ENCODE data around the gene EIF2AK3. TPM values are rescaled to one million over a fixed set of nuclear protein-coding genes. Genes with fewer than 3 reads are reported as not detected.
A peak's percentile ranks its signal among the peaks of the same experiment; 100 is the strongest.

Gene EIF2AK3
- total and polyA plus RNA-seq, 2 of the 13 experiments (the other 11 are each of a cell fraction or from before 2014, with no cell fraction given), result 10.3 to 30.6 TPM

GRCh38 chr2:88656690-88657089, 29.4 kb upstream of the EIF2AK3 start:
- ATAC-seq (peak; percentile 62), FAIRE-seq (no peak), DNase-seq (ENCODE audit: low spot score) (no peak)
- intact Hi-C loops (cut with micrococcal nuclease; ENCODE audit: unreplicated experiment) (no loop called here), in situ Hi-C loops (cut with HindIII; ENCODE audit: extremely low pct_ligation_motif_present, low pct_unique_long_range_greater_than_20kb) (no loop called here)
- no peaks in the 10 kb centered on the region for H3K9me3 ChIP-seq (ENCODE audit: low read length)
- H3K27me3 ChIP-seq (ENCODE audit: control insufficient read depth in 1 of 2, insufficient read depth in 2 of 2, low read length in 2 of 2), result no peaks in the 10 kb centered on the region
- 5% methylated on average over 3 of the region's 3 CpGs for WGBS (ENCODE audit: low lambda C conversion rate)
- H3K4me2 ChIP-seq (ENCODE audit: low read depth, low read length), result peak overlapping the region; percentile 50
- no peaks in the 10 kb centered on the region for H3K36me3 ChIP-seq (replicated peaks in 1 of 2; ENCODE audit: control insufficient read depth in 1 of 2, insufficient read depth in 2 of 2, low read length in 2 of 2)
- no peak overlapping the region for H3K27ac ChIP-seq (ENCODE audit: extremely low read length, insufficient read depth, low read length)
- CTCF ChIA-PET (ENCODE audit: low intra/inter-chr PET ratio, low total read pairs), result no interaction called here
- H3K4me1 ChIP-seq (ENCODE audit: insufficient read depth, low read length), result peaks cover 36% of the 10 kb centered on the region
- no peaks in the 10 kb centered on the region for H4K20me1 ChIP-seq (ENCODE audit: insufficient read depth, low read length)
- H2AFZ ChIP-seq (ENCODE audit: low read length), result no peak overlapping the region
- no peak overlapping the region for H3K9ac ChIP-seq (ENCODE audit: insufficient read depth, low read depth, low read length)
- no peaks in the 10 kb centered on the region for H3K79me2 ChIP-seq (ENCODE audit: insufficient read depth, low read length)
- POLR2A ChIA-PET, result interaction anchor here (1.3 to 1.5 kb wide), 2 partner anchors 9 to 29 kb away, joined by 3 read pairs; no protein-coding TSS in a partner anchor
- no peak overlapping the region for H3K4me3 ChIP-seq (replicated peaks in 1 of 3; ENCODE audit: insufficient read depth in 1 of 3, low read depth in 2 of 3, low read length in 3 of 3)
- BruUV-seq (replicated peaks), result no TSS peak
- TF ChIP-seq ATRX (CRISPR knock-in tag; IDR thresholded peaks at IDR 0.05; ENCODE audit: borderline replicate concordance) (no peak), ZNF501 (CRISPR knock-in tag; IDR thresholded peaks at IDR 0.05) (peak; percentile 54; the same call in 1 of the 2 replicates), ZNF543 (CRISPR knock-in tag; IDR thresholded peaks at IDR 0.05) (no peak), CBX5 (CRISPR knock-in tag; IDR thresholded peaks at IDR 0.05; ENCODE audit: borderline replicate concordance) (no peak), RFXAP (CRISPR knock-in tag; IDR thresholded peaks at IDR 0.05; ENCODE audit: borderline replicate concordance) (no peak), ZSCAN30 (CRISPR knock-in tag; IDR thresholded peaks at IDR 0.05) (no peak)

- H3K9ac ChIP-seq (ENCODE audit: insufficient read depth, low read depth, low read length), result no peak overlapping the region
- no TSS peak for BruUV-seq (replicated peaks)
- no peak for TF ChIP-seq GABPA (IDR thresholded peaks at IDR 0.05; ENCODE audit: low read depth, low read length)
- no peak for TF ChIP-seq GABPA (CRISPR knock-in tag; IDR thresholded peaks at IDR 0.05; ENCODE audit: low read depth)
- peak in 1 of 2 experiments; percentile 44; a peak in 1 of 4 replicates for TF ChIP-seq ATF4 (CRISPR knock-in tag; IDR thresholded peaks at IDR 0.05)
- peak; percentile 71; the same call in 1 of the 2 replicates for TF ChIP-seq CEBPB (IDR thresholded peaks at IDR 0.05; ENCODE audit: borderline replicate concordance, low read depth, low read length)
- no peaks in the 10 kb centered on the region for H3K27me3 ChIP-seq (ENCODE audit: control insufficient read depth in 1 of 2, insufficient read depth in 2 of 2, low read length in 2 of 2)
- DNase-seq (ENCODE audit: low spot score) (no peak), ATAC-seq (no peak), FAIRE-seq (no peak)
- H2AFZ ChIP-seq (ENCODE audit: low read length), result no peak overlapping the region
- ChIA-PET CTCF (ENCODE audit: low intra/inter-chr PET ratio, low total read pairs) (no interaction called here), POLR2A (no interaction called here)
- no peak overlapping the region for H3K4me2 ChIP-seq (ENCODE audit: low read depth, low read length)
- H3K9me3 ChIP-seq (ENCODE audit: low read length), result no peaks in the 10 kb centered on the region
- H3K27ac ChIP-seq (ENCODE audit: extremely low read length, insufficient read depth, low read length), result no peak overlapping the region
- no peaks in the 10 kb centered on the region for H3K36me3 ChIP-seq (replicated peaks in 1 of 2; ENCODE audit: control insufficient read depth in 1 of 2, insufficient read depth in 2 of 2, low read length in 2 of 2)
- H3K4me3 ChIP-seq (replicated peaks in 1 of 3; ENCODE audit: insufficient read depth in 1 of 3, low read depth in 2 of 3, low read length in 3 of 3), result no peak overlapping the region
- no peaks in the 10 kb centered on the region for H3K79me2 ChIP-seq (ENCODE audit: insufficient read depth, low read length)
- in situ Hi-C loops (cut with HindIII; ENCODE audit: extremely low pct_ligation_motif_present, low pct_unique_long_range_greater_than_20kb) (no loop called here), intact Hi-C loops (cut with micrococcal nuclease; ENCODE audit: unreplicated experiment) (no loop called here)
- WGBS (ENCODE audit: low lambda C conversion rate), result 37% methylated on average over 2 of the region's 2 CpGs
- H3K4me1 ChIP-seq (ENCODE audit: insufficient read depth, low read length), result peaks cover 32% of the 10 kb centered on the region
- H4K20me1 ChIP-seq (ENCODE audit: insufficient read depth, low read length), result no peaks in the 10 kb centered on the region
These were observed 27.4 kb upstream of the EIF2AK3 start for GRCh38 chr2:88654714-88655113.
